ENCODE results near the gene CLCN1. TPM values are rescaled to one million over a fixed set of nuclear protein-coding genes. Genes with fewer than 3 reads are reported as not detected.

CLCN1 gene
- polyA plus RNA-seq, 2 of the 4 experiments (the other 2 are of a cell fraction) = 0.08 TPM; not detected in 1

DNA sequence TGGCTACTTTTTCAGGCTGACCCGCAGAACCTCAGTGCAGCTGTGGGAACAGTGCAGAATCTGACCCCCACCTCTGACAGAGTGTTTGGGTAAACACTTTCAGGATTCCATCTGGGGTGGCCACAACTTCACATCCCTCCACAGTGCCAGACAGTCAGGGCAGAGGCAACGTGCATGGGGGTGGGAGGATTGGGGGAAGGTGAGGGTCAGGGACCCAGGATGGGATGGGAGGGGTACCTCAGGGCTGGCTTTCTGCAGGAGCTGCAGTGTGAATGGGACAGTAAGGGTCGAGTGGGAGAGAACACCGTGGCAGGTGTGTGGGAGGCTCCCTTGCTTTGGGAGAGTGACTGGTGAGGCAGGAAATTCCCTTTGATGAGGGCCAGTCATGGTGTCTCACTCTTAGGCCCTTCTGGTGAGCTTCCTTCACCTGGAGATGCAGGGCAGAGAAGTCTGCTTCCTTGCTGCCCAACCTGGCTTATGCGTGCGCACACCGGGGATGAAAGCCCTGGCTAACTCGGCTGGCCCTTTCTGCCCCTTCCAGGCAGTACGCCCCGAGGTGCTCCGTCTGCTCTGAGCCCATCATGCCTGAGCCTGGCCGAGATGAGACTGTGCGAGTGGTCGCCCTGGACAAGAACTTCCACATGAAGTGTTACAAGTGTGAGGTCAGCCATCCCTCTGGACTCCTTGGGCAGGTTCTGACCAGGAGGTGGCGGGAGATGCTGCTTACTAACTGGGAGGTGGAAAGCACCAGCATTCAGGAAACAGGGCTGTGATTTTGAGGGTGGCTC is 73.6 kb downstream of the CLCN1 start:
- POLR2A ChIA-PET = no interaction called here
- CTCF ChIA-PET = interaction anchor here (0.8 to 3.8 kb wide), 5 partner anchors 9 to 382 kb away, joined by 3 to 20 read pairs (median 8); partner anchors contain the start of gene EPHA1
- TF ChIP-seq POLR2AphosphoS2 (conservative IDR thresholded peaks at IDR 0.05; ENCODE audit: low read length) (0 out of 2 replicates have a peak, but pooled peaks have one; percentile 71), RNF2 (IDR thresholded peaks at IDR 0.05; ENCODE audit: borderline replicate concordance, low read depth) (no peak)
- FAIRE-seq (no peak), DNase-seq (ENCODE audit: low read depth in 1 of 2, low spot score in 1 of 2) (no peak), ATAC-seq (no peak)
- Histone ChIP-seq H3K27ac (no peak overlapping the region), H3K4me3 (no peak overlapping the region), H3K4me2 (no peak overlapping the region), H3K9me3 (no peaks in the 10 kb centered on the region), H3K4me1 (peaks cover 28% of the 10 kb centered on the region; the same call in 1 of the 3 replicates)
- 88% methylated on average over 13 of the region's 15 CpGs for WGBS (ENCODE audit: missing lambda C conversion rate)

- POLR2A ChIA-PET = no interaction called here
- TF ChIP-seq MAZ (IDR thresholded peaks at IDR 0.05; ENCODE audit: borderline replicate concordance, low read depth, low read length) (no peak), FOSB (CRISPR knock-in tag; IDR thresholded peaks at IDR 0.05) (no peak), KDM5A (IDR thresholded peaks at IDR 0.05) (no peak), HDAC2 (IDR thresholded peaks at IDR 0.05) (no peak), ESRRA (IDR thresholded peaks at IDR 0.05; ENCODE audit: borderline replicate concordance, low read length) (no peak), TP53 (CRISPR knock-in tag; IDR thresholded peaks at IDR 0.05) (no peak), USF2 (IDR thresholded peaks at IDR 0.05) (no peak), HOXB13 (CRISPR knock-in tag; IDR thresholded peaks at IDR 0.05; ENCODE audit: low read depth) (no peak), NPAS2 (CRISPR knock-in tag; IDR thresholded peaks at IDR 0.05; ENCODE audit: borderline replicate concordance) (no peak)
- TF ChIP-seq, protein P1, sequence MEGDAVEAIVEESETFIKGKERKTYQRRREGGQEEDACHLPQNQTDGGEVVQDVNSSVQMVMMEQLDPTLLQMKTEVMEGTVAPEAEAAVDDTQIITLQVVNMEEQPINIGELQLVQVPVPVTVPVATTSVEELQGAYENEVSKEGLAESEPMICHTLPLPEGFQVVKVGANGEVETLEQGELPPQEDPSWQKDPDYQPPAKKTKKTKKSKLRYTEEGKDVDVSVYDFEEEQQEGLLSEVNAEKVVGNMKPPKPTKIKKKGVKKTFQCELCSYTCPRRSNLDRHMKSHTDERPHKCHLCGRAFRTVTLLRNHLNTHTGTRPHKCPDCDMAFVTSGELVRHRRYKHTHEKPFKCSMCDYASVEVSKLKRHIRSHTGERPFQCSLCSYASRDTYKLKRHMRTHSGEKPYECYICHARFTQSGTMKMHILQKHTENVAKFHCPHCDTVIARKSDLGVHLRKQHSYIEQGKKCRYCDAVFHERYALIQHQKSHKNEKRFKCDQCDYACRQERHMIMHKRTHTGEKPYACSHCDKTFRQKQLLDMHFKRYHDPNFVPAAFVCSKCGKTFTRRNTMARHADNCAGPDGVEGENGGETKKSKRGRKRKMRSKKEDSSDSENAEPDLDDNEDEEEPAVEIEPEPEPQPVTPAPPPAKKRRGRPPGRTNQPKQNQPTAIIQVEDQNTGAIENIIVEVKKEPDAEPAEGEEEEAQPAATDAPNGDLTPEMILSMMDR (IDR thresholded peaks at IDR 0.05) = no peak
- H3K4me3 ChIP-seq = no peak overlapping the region
- DNase-seq (ENCODE audit: low read depth in 1 of 2, low spot score in 1 of 2) = no peak
- peaks cover 21% of the 10 kb centered on the region; the same call in 1 of the 3 replicates for H3K4me1 ChIP-seq
- 93% methylated on average over 10 of the region's 10 CpGs for WGBS (ENCODE audit: missing lambda C conversion rate)
- CTCF ChIA-PET = interaction anchor here (0.8 to 3.8 kb wide), 4 partner anchors 10 to 45 kb away, joined by 3 to 20 read pairs (median 12); no protein-coding TSS in a partner anchor
- no peaks in the 10 kb centered on the region for H3K9me3 ChIP-seq
- ATAC-seq = no peak
- FAIRE-seq = no peak
- H3K4me2 ChIP-seq = no peak overlapping the region
- H3K27ac ChIP-seq = no peak overlapping the region
These were observed 74.3 kb downstream of the CLCN1 start for GRCh38 chr7:143390104-143390772.

DNA sequence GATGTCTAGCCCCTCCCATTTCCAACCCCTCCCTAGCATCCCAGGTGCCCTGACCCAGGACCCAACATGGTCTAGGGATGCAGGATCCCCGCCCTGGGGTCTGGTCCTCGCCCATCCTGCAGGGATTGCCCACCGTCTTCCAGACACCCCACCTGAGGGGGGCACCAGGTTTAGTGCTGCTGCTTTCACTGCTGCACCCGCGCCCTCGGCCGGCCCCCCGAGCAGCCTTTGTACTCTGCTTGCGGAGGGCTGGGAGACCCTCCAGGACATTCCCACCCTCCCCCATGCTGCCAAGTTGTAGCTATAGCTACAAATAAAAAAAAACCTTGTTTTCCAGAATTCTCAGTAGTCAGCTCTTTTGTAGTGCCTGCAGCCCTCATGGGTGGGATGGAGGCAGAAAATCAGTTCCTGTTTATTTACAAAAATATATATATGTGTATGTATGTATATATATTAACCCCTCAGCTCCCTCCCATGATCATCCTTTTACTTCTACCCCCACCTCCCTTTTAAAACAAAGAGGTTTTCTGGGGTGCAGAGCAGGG is 74.9 kb downstream of the CLCN1 start:
- no peak for DNase-seq (ENCODE audit: low read depth in 1 of 2, low spot score in 1 of 2)
- TF ChIP-seq RNF2 (IDR thresholded peaks at IDR 0.05; ENCODE audit: borderline replicate concordance, low read depth) = no peak
- no peak for TF ChIP-seq CBX8 (IDR thresholded peaks at IDR 0.05)
- TF ChIP-seq, protein P1 (IDR thresholded peaks at IDR 0.05) = no peak
- no peak for TF ChIP-seq GATA3 (IDR thresholded peaks at IDR 0.05; ENCODE audit: borderline replicate concordance)
- TF ChIP-seq HEYL (CRISPR knock-in tag; IDR thresholded peaks at IDR 0.05) = no peak
- no peak for TF ChIP-seq HOXB13 (CRISPR knock-in tag; IDR thresholded peaks at IDR 0.05; ENCODE audit: low read depth)
- no peak for TF ChIP-seq CHD4 (IDR thresholded peaks at IDR 0.05; ENCODE audit: borderline replicate concordance)
- no peak for TF ChIP-seq HOXA7 (CRISPR knock-in tag; IDR thresholded peaks at IDR 0.05)
- TF ChIP-seq RARB (CRISPR knock-in tag; IDR thresholded peaks at IDR 0.05) = no peak
- no peak for TF ChIP-seq MAZ (IDR thresholded peaks at IDR 0.05; ENCODE audit: borderline replicate concordance, low read depth, low read length)
- no peak for TF ChIP-seq HOXB5 (CRISPR knock-in tag; IDR thresholded peaks at IDR 0.05)
- no peak for TF ChIP-seq ATOH8 (CRISPR knock-in tag; IDR thresholded peaks at IDR 0.05; ENCODE audit: low read depth)
- TF ChIP-seq HMGXB4 (CRISPR knock-in tag; IDR thresholded peaks at IDR 0.05; ENCODE audit: borderline replicate concordance) = no peak
- no peak for TF ChIP-seq NR3C1 (IDR thresholded peaks at IDR 0.05)

More for the DNA sequence above, 74.9 kb downstream of the CLCN1 start:
- Histone ChIP-seq H3K4me2 (no peak overlapping the region), H3K4me1 (peaks cover 19% of the 10 kb centered on the region; the same call in 1 of the 3 replicates), H3K27ac (no peak overlapping the region), H3K4me3 (no peak overlapping the region), H3K9me3 (no peaks in the 10 kb centered on the region)
- CTCF ChIA-PET = interaction anchor here (0.8 to 3.8 kb wide), 4 partner anchors 11 to 46 kb away, joined by 3 to 20 read pairs (median 12); no protein-coding TSS in a partner anchor
- POLR2A ChIA-PET = no interaction called here
- no peak for FAIRE-seq
- 98% methylated on average over 9 of the region's 9 CpGs for WGBS (ENCODE audit: missing lambda C conversion rate)
- ATAC-seq = no peak
